K562 (cell line): Measurements from ENCODE around the gene MRPS10. TPM values are rescaled to one million over a fixed set of nuclear protein-coding genes. Genes with fewer than 3 reads are reported as not detected.
A peak's percentile ranks its signal among the peaks of the same experiment; 100 is the strongest.

Experiments
- ATAC-seq: fragments of 200-7000 bp; cut with Tn5 transposase; 3 replicates; pipeline ENCODE4 v1.9.1; 2020; ENCODE audit warnings: moderate library complexity
- BruUV-seq: library from RNA; stranded (reverse); fragments of 400-500 nt; replicated peaks from 2 replicates; lab custom pipeline; 2021; lab: Mats Ljungman, UMichigan
- CTCF ChIA-PET: fragments of 300-600 bp; formaldehyde crosslinking; extraction: SDS; loops from one replicate; lab custom pipeline; 2021; ENCODE audit warnings: low intra/inter-chr PET ratio; lab: Yijun Ruan, JAX
- POLR2A ChIA-PET: fragments of 300-600, 350-650 bp; sonication (Branson Sonifier 250); formaldehyde crosslinking; extraction: SDS; loops from one replicate; lab custom pipeline; 2021; ENCODE audit warnings: antibody characterized with exemption, inconsistent platforms; lab: Yijun Ruan, JAX
- DNase-seq, 4 experiments: peaks; one replicate each; pipeline versions ENCODE4 v3.0.0 to v3.0.0-alpha.2; 2011 to 2018; ENCODE audit warnings: low spot score in 3 of 4, mixed read lengths in 3 of 4; ENCODE audit errors: extremely low read depth in 1 of 4
- FAIRE-seq: peaks from 2 replicates; lab custom pipeline; 2011; peaks lifted over from hg19 to GRCh38; lab: Jason Lieb, UNC
- H2AFZ ChIP-seq: 2 replicates; pipeline ENCODE4 v1.6.0; 2011; ENCODE audit warnings: low read depth, low read length, control low read depth, inconsistent platforms
- H3K27ac ChIP-seq: fragments of 200-600 bp; 3 replicates; pipeline ENCODE4 v1.8.0; 2011; ENCODE audit warnings: low read depth, mild to moderate bottlenecking, control low read depth, inconsistent platforms, low read length, moderate library complexity, mixed read lengths; ENCODE audit errors: extremely low read depth
- H3K27me3 ChIP-seq, 2 experiments: fragments of 300-600 bp in 1 of 2; 2 replicates in 1 of 2; 3 replicates in 1 of 2; pipeline versions ENCODE4 v1.6.0 to v1.8.0; 2011; ENCODE audit warnings: inconsistent platforms in 2 of 2, low read length in 2 of 2, mild to moderate bottlenecking in 1 of 2, mixed read lengths in 1 of 2, moderate library complexity in 1 of 2; ENCODE audit not compliant: control insufficient read depth in 2 of 2, insufficient read depth in 2 of 2
- H3K36me3 ChIP-seq: fragments of 300-600 bp; 3 replicates; pipeline ENCODE4 v1.8.0; 2011; ENCODE audit warnings: mild to moderate bottlenecking, low read length, inconsistent platforms; ENCODE audit not compliant: control insufficient read depth, insufficient read depth
- H3K4me1 ChIP-seq, 2 experiments: fragments of 200-600 bp in 1 of 2; replicated peaks in 1 of 2; 2 replicates in 1 of 2; 3 replicates in 1 of 2; pipeline versions ENCODE4 v1.5.1 to v1.8.0; 2011; ENCODE audit warnings: inconsistent platforms in 2 of 2, low read length in 2 of 2, mild to moderate bottlenecking in 1 of 2, mixed read lengths in 1 of 2, moderate library complexity in 1 of 2; ENCODE audit not compliant: control insufficient read depth in 2 of 2, insufficient read depth in 2 of 2
- H3K4me2 ChIP-seq: 2 replicates; pipeline ENCODE4 v1.6.1; 2011; ENCODE audit warnings: low read length, control low read depth, inconsistent platforms, mixed read lengths; ENCODE audit not compliant: insufficient read depth
- H3K4me3 ChIP-seq: fragments of 200-600 bp; sonication (generic), shearing (Covaris generic); 2 replicates; pipeline ENCODE4 v1.5.1; 2016; ENCODE audit warnings: control low read depth, inconsistent platforms
- H3K79me2 ChIP-seq: fragments of 200-600 bp; 3 replicates; pipeline ENCODE4 v1.8.0; 2011; ENCODE audit warnings: low read length, inconsistent platforms; ENCODE audit not compliant: control insufficient read depth, insufficient read depth
- H3K9ac ChIP-seq, 2 experiments: 2 replicates each; pipeline versions ENCODE4 v1.6.0 to v1.6.1; 2011; ENCODE audit warnings: low read depth in 2 of 2, low read length in 2 of 2, control low read depth in 1 of 2, inconsistent platforms in 1 of 2, mild to moderate bottlenecking in 1 of 2, mixed read lengths in 1 of 2; ENCODE audit not compliant: insufficient read depth in 1 of 2
- H3K9me1 ChIP-seq: one replicate; pipeline ENCODE4 v1.6.0; 2011; ENCODE audit warnings: inconsistent platforms, mild to moderate bottlenecking, low read length, moderate library complexity; ENCODE audit not compliant: control insufficient read depth, insufficient read depth
- H3K9me3 ChIP-seq: replicated peaks from 2 replicates; pipeline ENCODE4 v1.5.1; 2011; ENCODE audit warnings: low read depth, low read length, inconsistent platforms; ENCODE audit not compliant: control insufficient read depth, insufficient read depth
- H4K20me1 ChIP-seq: replicated peaks from 2 replicates; pipeline ENCODE4 v1.6.1; 2011; ENCODE audit warnings: low read length, inconsistent platforms, mixed read lengths; ENCODE audit not compliant: control insufficient read depth, insufficient read depth
- HDAC1 ChIP-seq, 2 experiments: fragments of 450-650 bp; IDR thresholded peaks; 2 replicates each; pipeline ENCODE4 v1.6.1; 2016 to 2017; ENCODE audit warnings: inconsistent platforms in 1 of 2, mild to moderate bottlenecking in 1 of 2, moderate library complexity in 1 of 2
- MAFG ChIP-seq: fragments of 450-650 bp; conservative IDR thresholded peaks from 2 replicates; pipeline ENCODE4 v1.6.1; 2016; ENCODE audit warnings: missing genetic modification characterization, missing compliant biosample characterization
- PYGO2 ChIP-seq: fragments of 450-650 bp; IDR thresholded peaks from 2 replicates; pipeline ENCODE4 v1.6.1; 2016; ENCODE audit warnings: mild to moderate bottlenecking, missing genetic modification characterization, moderate library complexity, missing compliant biosample characterization
- RFX1 ChIP-seq: fragments of 450-650 bp; IDR thresholded peaks from 2 replicates; pipeline ENCODE4 v1.6.1; 2016; ENCODE audit warnings: mild to moderate bottlenecking, moderate library complexity
- SIN3B ChIP-seq: fragments of 450-650 bp; IDR thresholded peaks from 2 replicates; pipeline ENCODE4 v1.6.1; 2017; ENCODE audit warnings: low read depth, mild to moderate bottlenecking, moderate library complexity
- TBL1XR1 ChIP-seq, 2 experiments: IDR thresholded peaks; 2 replicates each; pipeline ENCODE4 v1.6.1; 2012; ENCODE audit warnings: improper control_type of control experiment in 2 of 2, low read length in 2 of 2, mild to moderate bottlenecking in 1 of 2
- TSC22D4 ChIP-seq: fragments of 450-650 bp; IDR thresholded peaks from 2 replicates; pipeline ENCODE4 v1.6.1; 2016; ENCODE audit warnings: missing genetic modification characterization, missing biosample characterization, control low read depth
- ZBTB8A ChIP-seq: fragments of 450-650 bp; IDR thresholded peaks from 2 replicates; pipeline ENCODE4 v1.6.1; 2018; ENCODE audit warnings: mild to moderate bottlenecking, moderate library complexity; ENCODE audit not compliant: partially characterized antibody
- WGBS: fragments of 100-300 bp; shearing (Covaris generic); methylation state at CpG from one replicate; pipeline ENCODE4 v1.1.6; 2016; ENCODE audit warnings: low coverage, mixed read lengths; ENCODE audit not compliant: insufficient coverage; ENCODE audit errors: missing lambda C conversion rate; 5-methylcytosine and 5-hydroxymethylcytosine counted together
- in situ Hi-C: fragments of 300-500 bp; cut with MboI; formaldehyde crosslinking; loops from 4 replicates; pipeline ENCODE4 v1.15.0; 2018; ENCODE audit warnings: inconsistent platforms, mixed read lengths
- intact Hi-C: fragments of 100-400 bp; cut with micrococcal nuclease; formaldehyde crosslinking; loops from 2 replicates; pipeline ENCODE4 v1.14.2; 2022
- polyA plus RNA-seq, 8 experiments: library from polyadenylated mRNA; depleted of rRNA in 4 of 8; stranded (reverse) in 5 of 8; unstranded in 3 of 8; fragments of >200 nt; fragmentation: Nextera tagmentation in 2 of 8; fragmentation: Illumina TruSeq in 1 of 8; extraction: Ambion mirVana in 2 of 8; extraction: Trizol in 1 of 8; gene quantifications; 2 replicates each; pipeline versions ENCODE4 v1.2.1 to v1.2.3, GENCODE V29; 2011 to 2014; ENCODE audit warnings: inconsistent platforms in 1 of 8, missing spikeins in 1 of 8
- total RNA-seq, 7 experiments: library from RNA; depleted of rRNA in 6 of 7; stranded (reverse); fragments of >200 nt in 6 of 7; fragmentation: Illumina TruSeq in 2 of 7; extraction: Trizol in 2 of 7; gene quantifications; 2 replicates each; pipeline versions ENCODE4 v1.2.1 to v1.2.3, GENCODE V29; 2011 to 2021; ENCODE audit warnings: low replicate concordance in 1 of 7
- TF ChIP-seq, protein P1 (sequence below): sonication (generic); formaldehyde crosslinking; IDR thresholded peaks from 2 replicates; pipeline ENCODE4 v1.8.1; 2023; ENCODE audit warnings: mild to moderate bottlenecking, missing genetic modification reagents
- TF ChIP-seq, protein P2 (sequence below): fragments of 150-350 bp; IDR thresholded peaks from 2 replicates; pipeline ENCODE4 v1.6.1; 2014; ENCODE audit warnings: low read depth, mild to moderate bottlenecking, low read length, borderline replicate concordance
- TF ChIP-seq, protein P3 (sequence below): IDR thresholded peaks from 2 replicates; pipeline ENCODE4 v1.6.1; 2016; ENCODE audit warnings: missing genetic modification characterization, missing compliant biosample characterization

Gene MRPS10
- total and polyA plus RNA-seq, 9 of the 15 experiments (the other 6 are each of a cell fraction or from before 2014, with no cell fraction given) = 48.6 to 166 (median 93.7) TPM

DNA sequence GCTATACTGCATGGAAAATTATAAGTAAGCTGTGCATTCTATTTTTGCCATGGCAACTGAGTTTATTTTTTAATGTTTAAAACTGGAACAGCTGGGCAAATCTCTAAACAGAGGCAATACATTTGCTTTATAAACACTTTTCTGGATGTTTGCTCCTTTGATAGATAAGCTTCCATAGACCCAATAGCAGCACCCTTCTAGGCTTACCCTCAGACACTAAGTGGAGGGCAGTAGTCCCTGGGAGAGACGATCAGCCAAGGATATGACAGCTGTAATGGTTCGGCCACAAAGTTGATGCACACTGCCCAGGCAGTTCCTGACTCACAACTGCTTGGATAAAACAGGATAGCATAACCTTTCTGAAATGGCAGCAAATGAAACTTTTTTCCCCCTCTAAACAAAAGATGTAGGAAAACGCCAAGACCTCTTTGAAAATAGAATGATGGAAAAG, 8.5 kb upstream of the MRPS10 start (continued):
- TF ChIP-seq TBL1XR1 (IDR thresholded peaks at IDR 0.05; ENCODE audit: low read length in 2 of 2) = peak in 1 of 2 experiments; percentile 17; a peak in 1 of 4 replicates
- TF ChIP-seq RFX1 = peak; percentile 44
- TF ChIP-seq, protein P1, sequence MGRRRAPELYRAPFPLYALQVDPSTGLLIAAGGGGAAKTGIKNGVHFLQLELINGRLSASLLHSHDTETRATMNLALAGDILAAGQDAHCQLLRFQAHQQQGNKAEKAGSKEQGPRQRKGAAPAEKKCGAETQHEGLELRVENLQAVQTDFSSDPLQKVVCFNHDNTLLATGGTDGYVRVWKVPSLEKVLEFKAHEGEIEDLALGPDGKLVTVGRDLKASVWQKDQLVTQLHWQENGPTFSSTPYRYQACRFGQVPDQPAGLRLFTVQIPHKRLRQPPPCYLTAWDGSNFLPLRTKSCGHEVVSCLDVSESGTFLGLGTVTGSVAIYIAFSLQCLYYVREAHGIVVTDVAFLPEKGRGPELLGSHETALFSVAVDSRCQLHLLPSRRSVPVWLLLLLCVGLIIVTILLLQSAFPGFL (CRISPR knock-in tag) = peak; percentile 20; the same call in 1 of the 2 replicates

DNA sequence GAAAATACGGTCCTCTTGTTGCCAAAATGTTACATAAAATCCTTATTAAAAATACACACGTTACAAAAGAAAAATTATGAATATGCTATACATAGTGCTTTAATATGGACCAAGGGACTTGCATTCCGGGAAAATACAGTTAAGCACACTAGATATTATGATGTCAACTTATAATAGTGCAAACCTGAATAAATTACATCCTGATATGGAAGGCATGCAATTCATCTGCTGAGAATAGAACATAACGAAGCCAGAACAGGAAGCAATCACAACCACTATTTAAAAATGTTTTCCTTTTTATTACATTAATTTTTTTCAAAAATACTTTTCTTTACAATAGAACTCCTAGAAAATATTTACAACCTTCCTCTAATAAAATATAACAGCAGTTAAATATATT, 7.8 kb upstream of the MRPS10 start:
- Histone ChIP-seq H3K9ac (no peak overlapping the region), H3K4me3 (no peak overlapping the region), H3K4me2 (no peak overlapping the region), H3K9me1 (no peaks in the 10 kb centered on the region), H4K20me1 (no peaks in the 10 kb centered on the region), H3K36me3 (no peaks in the 10 kb centered on the region), H3K9me3 (no peaks in the 10 kb centered on the region), H3K79me2 (no peaks in the 10 kb centered on the region), H3K27me3 (no peaks in the 10 kb centered on the region), H3K4me1 (peaks cover 11 to 25% of the 10 kb centered on the region in 2 experiments), H3K27ac (no peak overlapping the region), H2AFZ (no peak overlapping the region)
- 69% methylated on average over 4 of the region's 4 CpGs for WGBS
- POLR2A ChIA-PET = interaction anchor here (1.1 to 2.0 kb wide), 2 partner anchors 8 to 654 kb away, joined by 4 to 13 read pairs; partner anchors contain the start of genes MRPS10 and RPL7L1
- no peak for DNase-seq
- in situ Hi-C loops = loop anchor here (10.0 kb wide), 1 partner anchor 441 kb away; the partner anchor contains the start of genes PRICKLE4 and TOMM6
- intact Hi-C loops = no loop called here
- BruUV-seq = no TSS peak
- CTCF ChIA-PET = interaction anchor here (0.7 to 1.1 kb wide), 2 partner anchors 57 to 149 kb away, joined by 5 read pairs; no protein-coding TSS in a partner anchor
- TF ChIP-seq ZBTB8A (peak; percentile 16), HDAC1 (IDR thresholded peaks at IDR 0.05) (no peak), SIN3B (no peak), PYGO2 (tag) (no peak), MAFG (tag) (no peak), TSC22D4 (no peak)
- TF ChIP-seq, protein P2, sequence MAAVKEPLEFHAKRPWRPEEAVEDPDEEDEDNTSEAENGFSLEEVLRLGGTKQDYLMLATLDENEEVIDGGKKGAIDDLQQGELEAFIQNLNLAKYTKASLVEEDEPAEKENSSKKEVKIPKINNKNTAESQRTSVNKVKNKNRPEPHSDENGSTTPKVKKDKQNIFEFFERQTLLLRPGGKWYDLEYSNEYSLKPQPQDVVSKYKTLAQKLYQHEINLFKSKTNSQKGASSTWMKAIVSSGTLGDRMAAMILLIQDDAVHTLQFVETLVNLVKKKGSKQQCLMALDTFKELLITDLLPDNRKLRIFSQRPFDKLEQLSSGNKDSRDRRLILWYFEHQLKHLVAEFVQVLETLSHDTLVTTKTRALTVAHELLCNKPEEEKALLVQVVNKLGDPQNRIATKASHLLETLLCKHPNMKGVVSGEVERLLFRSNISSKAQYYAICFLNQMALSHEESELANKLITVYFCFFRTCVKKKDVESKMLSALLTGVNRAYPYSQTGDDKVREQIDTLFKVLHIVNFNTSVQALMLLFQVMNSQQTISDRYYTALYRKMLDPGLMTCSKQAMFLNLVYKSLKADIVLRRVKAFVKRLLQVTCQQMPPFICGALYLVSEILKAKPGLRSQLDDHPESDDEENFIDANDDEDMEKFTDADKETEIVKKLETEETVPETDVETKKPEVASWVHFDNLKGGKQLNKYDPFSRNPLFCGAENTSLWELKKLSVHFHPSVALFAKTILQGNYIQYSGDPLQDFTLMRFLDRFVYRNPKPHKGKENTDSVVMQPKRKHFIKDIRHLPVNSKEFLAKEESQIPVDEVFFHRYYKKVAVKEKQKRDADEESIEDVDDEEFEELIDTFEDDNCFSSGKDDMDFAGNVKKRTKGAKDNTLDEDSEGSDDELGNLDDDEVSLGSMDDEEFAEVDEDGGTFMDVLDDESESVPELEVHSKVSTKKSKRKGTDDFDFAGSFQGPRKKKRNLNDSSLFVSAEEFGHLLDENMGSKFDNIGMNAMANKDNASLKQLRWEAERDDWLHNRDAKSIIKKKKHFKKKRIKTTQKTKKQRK = no peak
- TF ChIP-seq, protein P3, sequence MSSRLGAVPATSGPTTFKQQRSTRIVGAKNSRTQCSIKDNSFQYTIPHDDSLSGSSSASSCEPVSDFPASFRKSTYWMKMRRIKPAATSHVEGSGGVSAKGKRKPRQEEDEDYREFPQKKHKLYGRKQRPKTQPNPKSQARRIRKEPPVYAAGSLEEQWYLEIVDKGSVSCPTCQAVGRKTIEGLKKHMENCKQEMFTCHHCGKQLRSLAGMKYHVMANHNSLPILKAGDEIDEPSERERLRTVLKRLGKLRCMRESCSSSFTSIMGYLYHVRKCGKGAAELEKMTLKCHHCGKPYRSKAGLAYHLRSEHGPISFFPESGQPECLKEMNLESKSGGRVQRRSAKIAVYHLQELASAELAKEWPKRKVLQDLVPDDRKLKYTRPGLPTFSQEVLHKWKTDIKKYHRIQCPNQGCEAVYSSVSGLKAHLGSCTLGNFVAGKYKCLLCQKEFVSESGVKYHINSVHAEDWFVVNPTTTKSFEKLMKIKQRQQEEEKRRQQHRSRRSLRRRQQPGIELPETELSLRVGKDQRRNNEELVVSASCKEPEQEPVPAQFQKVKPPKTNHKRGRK (tag) = 0 out of 2 replicates have a peak, but pooled peaks have one; percentile 13
- no peak for FAIRE-seq
- ATAC-seq = no peak
